CD14-positive monocyte (primary cell): ENCODE measurements around the gene COA5. TPM values are rescaled to one million over a fixed set of nuclear protein-coding genes. Genes with fewer than 3 reads are reported as not detected.

Experiments
- DNase-seq, 3 donors: peaks; one replicate each; pipeline ENCODE4 v3.0.0-alpha.2; 2011 to 2022
- H2AFZ ChIP-seq: 2 replicates; pipeline ENCODE4 v1.6.0; 2012; ENCODE audit warnings: mild to moderate bottlenecking, low read depth, low read length, inconsistent platforms; ENCODE audit not compliant: insufficient read depth, poor library complexity, severe bottlenecking
- H3K27ac ChIP-seq, 2 donors: 1 replicate in 1 of 2; 2 replicates in 1 of 2; pipeline ENCODE4 v1.5.1; 2012 to 2013; ENCODE audit warnings: low read length in 2 of 2, control low read depth in 1 of 2, inconsistent platforms in 1 of 2, low read depth in 1 of 2, mild to moderate bottlenecking in 1 of 2
- H3K27me3 ChIP-seq, 2 donors: one replicate each; pipeline versions ENCODE4 v1.6.0 to v1.6.1; 2011 to 2013; ENCODE audit warnings: low read length in 2 of 2; ENCODE audit not compliant: control insufficient read depth in 2 of 2, insufficient read depth in 2 of 2
- H3K36me3 ChIP-seq, 2 donors: replicated peaks in 1 of 2; 1 replicate in 1 of 2; 2 replicates in 1 of 2; pipeline versions ENCODE4 v1.5.1 to v1.6.1; 2012 to 2013; ENCODE audit warnings: low read length in 2 of 2, control low read depth in 1 of 2, inconsistent platforms in 1 of 2, mild to moderate bottlenecking in 1 of 2; ENCODE audit not compliant: insufficient read depth in 2 of 2, control insufficient read depth in 1 of 2
- H3K4me1 ChIP-seq, 2 donors: 1 replicate in 1 of 2; 2 replicates in 1 of 2; pipeline versions ENCODE4 v1.5.1 to v1.6.1; 2012 to 2013; ENCODE audit warnings: low read length in 2 of 2, control low read depth in 1 of 2, inconsistent platforms in 1 of 2, mild to moderate bottlenecking in 1 of 2, moderate library complexity in 1 of 2; ENCODE audit not compliant: insufficient read depth in 2 of 2, control insufficient read depth in 1 of 2
- H3K4me2 ChIP-seq: replicated peaks from 2 replicates; pipeline ENCODE3; 2012; ENCODE audit warnings: low read length, moderate library complexity, mild to moderate bottlenecking; ENCODE audit not compliant: poor library complexity, severe bottlenecking; ENCODE audit errors: extremely low read depth
- H3K4me3 ChIP-seq, 3 experiments: fragments of 200-600 bp in 1 of 3; sonication (generic) in 1 of 3; replicated peaks in 1 of 3; 1 replicate in 2 of 3; 2 replicates in 1 of 3; pipeline ENCODE4 v1.5.1; 2011 to 2013; ENCODE audit warnings: low read length in 3 of 3, mild to moderate bottlenecking in 3 of 3, control low read depth in 2 of 3, low read depth in 2 of 3, inconsistent platforms in 1 of 3, moderate library complexity in 1 of 3
- H3K79me2 ChIP-seq: 2 replicates; pipeline ENCODE4 v1.6.0; 2012; ENCODE audit warnings: mild to moderate bottlenecking, control low read depth, inconsistent platforms, low read length, moderate library complexity; ENCODE audit not compliant: insufficient read depth
- H3K9ac ChIP-seq: 2 replicates; pipeline ENCODE4 v1.6.0; 2017; ENCODE audit warnings: low read length, mild to moderate bottlenecking; ENCODE audit not compliant: insufficient read depth, poor library complexity, severe bottlenecking
- H3K9me3 ChIP-seq, 2 donors: replicated peaks in 1 of 2; 1 replicate in 1 of 2; 2 replicates in 1 of 2; pipeline versions ENCODE4 v1.5.1 to v1.6.1; 2012 to 2013; ENCODE audit warnings: low read length in 2 of 2, control low read depth in 1 of 2; ENCODE audit not compliant: control insufficient read depth in 1 of 2, insufficient read depth in 1 of 2
- H4K20me1 ChIP-seq: 2 replicates; pipeline ENCODE4 v1.6.0; 2012; ENCODE audit warnings: mild to moderate bottlenecking, low read length, control low read depth, moderate library complexity; ENCODE audit not compliant: insufficient read depth
- H3K27ac Mint-ChIP-seq, 7 donors: one replicate each; pipeline ENCODE4 v1.8.0; 2020; ENCODE audit warnings: mild to moderate bottlenecking in 7 of 7, mixed read lengths in 7 of 7, moderate library complexity in 6 of 7, inconsistent platforms in 2 of 7
- H3K27me3 Mint-ChIP-seq, 3 donors: one replicate each; pipeline ENCODE4 v1.8.0; 2021 to 2022; ENCODE audit warnings: low read depth in 3 of 3, mild to moderate bottlenecking in 3 of 3, mixed read lengths in 3 of 3, moderate library complexity in 3 of 3, inconsistent platforms in 1 of 3
- H3K36me3 Mint-ChIP-seq, 2 donors: one replicate each; pipeline ENCODE4 v1.8.0; 2020; ENCODE audit warnings: mixed read lengths in 2 of 2, inconsistent platforms in 1 of 2, mild to moderate bottlenecking in 1 of 2
- H3K4me1 Mint-ChIP-seq: one replicate; pipeline ENCODE4 v1.8.0; 2020; ENCODE audit warnings: mild to moderate bottlenecking, mixed read lengths
- H3K4me3 Mint-ChIP-seq, 2 donors: one replicate each; pipeline ENCODE4 v1.8.0; 2020; ENCODE audit warnings: mild to moderate bottlenecking in 2 of 2, mixed read lengths in 2 of 2, moderate library complexity in 1 of 2
- H3K9me3 Mint-ChIP-seq, 7 donors: one replicate each; pipeline ENCODE4 v1.8.0; 2020 to 2022; ENCODE audit warnings: mixed read lengths in 7 of 7, mild to moderate bottlenecking in 6 of 7, moderate library complexity in 6 of 7, inconsistent platforms in 2 of 7
- WGBS: methylation state at CpG from one replicate; pipeline ENCODE4 v1.1.5; 2013; ENCODE audit warnings: missing lambda C conversion rate; ENCODE audit not compliant: insufficient coverage; 5-methylcytosine and 5-hydroxymethylcytosine counted together
- intact Hi-C, 2 donors: fragments of 100-400 bp; cut with micrococcal nuclease; formaldehyde crosslinking; loops; one replicate each; pipeline versions ENCODE4 v1.15.0 to v1.15.1; 2023
- polyA plus RNA-seq, 3 donors: library from polyadenylated mRNA; depleted of rRNA in 1 of 3; unstranded in 2 of 3; stranded (reverse) in 1 of 3; fragments of 300-500 nt in 2 of 3; fragments of >200 nt in 1 of 3; fragmentation: Illumina TruSeq in 2 of 3; gene quantifications; 1 replicate in 2 of 3; 2 replicates in 1 of 3; pipeline ENCODE4 v1.2.3, GENCODE V29; 2012 to 2021
- TF ChIP-seq, protein P1 (sequence below): fragments of 200-600 bp; IDR thresholded peaks from one replicate; pipeline ENCODE4 v1.8.0; 2022; ENCODE audit warnings: antibody characterized with exemption, mild to moderate bottlenecking

COA5 gene
- polyA plus RNA-seq, 3 donors = 27.3 to 42.9 (median 39.0) TPM

DNA sequence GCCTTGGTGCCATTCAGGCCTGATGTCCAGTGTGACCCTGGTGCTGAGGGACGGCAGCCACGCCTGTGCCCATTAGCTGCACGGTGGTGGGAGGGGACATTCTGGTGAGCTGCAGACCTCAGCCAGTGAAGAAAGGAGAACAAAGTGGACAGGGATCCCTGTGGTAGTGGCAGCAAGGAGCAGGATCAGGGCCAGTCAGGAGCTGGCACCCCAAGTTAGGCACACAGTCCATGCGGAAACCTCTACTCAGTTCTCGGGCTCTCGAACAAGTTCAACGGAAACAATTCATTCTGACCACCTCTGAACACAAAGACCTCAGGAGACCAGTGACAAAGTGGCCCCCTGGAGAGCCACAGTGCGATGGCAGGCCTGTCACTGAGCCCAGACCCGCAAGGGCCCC lies 30.1 kb downstream of the COA5 start:
- no peak overlapping the region for H3K4me3 Mint-ChIP-seq
- H3K36me3 Mint-ChIP-seq = peaks cover 88 to 99% of the 10 kb centered on the region in 2 donors
- no peaks in the 10 kb centered on the region for H3K27me3 ChIP-seq
- H3K4me3 ChIP-seq = no peak overlapping the region
- H4K20me1 ChIP-seq = peaks cover 17% of the 10 kb centered on the region
- peaks cover 0 to 1% (median 1%) of the 10 kb centered on the region in 3 donors for H3K27me3 Mint-ChIP-seq
- H3K9me3 ChIP-seq = no peaks in the 10 kb centered on the region
- H2AFZ ChIP-seq = no peak overlapping the region
- H3K9me3 Mint-ChIP-seq = peaks cover 0 to 3% (median 0%) of the 10 kb centered on the region in 7 donors
- intact Hi-C loops = no loop called here
- H3K27ac ChIP-seq = no peak overlapping the region
- H3K36me3 ChIP-seq = peaks cover 96 to 100% of the 10 kb centered on the region in 2 donors
- H3K79me2 ChIP-seq = no peaks in the 10 kb centered on the region
- no peak for DNase-seq
- H3K4me2 ChIP-seq = no peak overlapping the region
- TF ChIP-seq, protein P1, sequence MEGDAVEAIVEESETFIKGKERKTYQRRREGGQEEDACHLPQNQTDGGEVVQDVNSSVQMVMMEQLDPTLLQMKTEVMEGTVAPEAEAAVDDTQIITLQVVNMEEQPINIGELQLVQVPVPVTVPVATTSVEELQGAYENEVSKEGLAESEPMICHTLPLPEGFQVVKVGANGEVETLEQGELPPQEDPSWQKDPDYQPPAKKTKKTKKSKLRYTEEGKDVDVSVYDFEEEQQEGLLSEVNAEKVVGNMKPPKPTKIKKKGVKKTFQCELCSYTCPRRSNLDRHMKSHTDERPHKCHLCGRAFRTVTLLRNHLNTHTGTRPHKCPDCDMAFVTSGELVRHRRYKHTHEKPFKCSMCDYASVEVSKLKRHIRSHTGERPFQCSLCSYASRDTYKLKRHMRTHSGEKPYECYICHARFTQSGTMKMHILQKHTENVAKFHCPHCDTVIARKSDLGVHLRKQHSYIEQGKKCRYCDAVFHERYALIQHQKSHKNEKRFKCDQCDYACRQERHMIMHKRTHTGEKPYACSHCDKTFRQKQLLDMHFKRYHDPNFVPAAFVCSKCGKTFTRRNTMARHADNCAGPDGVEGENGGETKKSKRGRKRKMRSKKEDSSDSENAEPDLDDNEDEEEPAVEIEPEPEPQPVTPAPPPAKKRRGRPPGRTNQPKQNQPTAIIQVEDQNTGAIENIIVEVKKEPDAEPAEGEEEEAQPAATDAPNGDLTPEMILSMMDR = no peak
- 98% methylated on average over 9 of the region's 9 CpGs for WGBS
- H3K9ac ChIP-seq = no peak overlapping the region
- H3K4me1 Mint-ChIP-seq = no peaks in the 10 kb centered on the region
- no peak overlapping the region for H3K27ac Mint-ChIP-seq
- no peaks in the 10 kb centered on the region for H3K4me1 ChIP-seq

DNA sequence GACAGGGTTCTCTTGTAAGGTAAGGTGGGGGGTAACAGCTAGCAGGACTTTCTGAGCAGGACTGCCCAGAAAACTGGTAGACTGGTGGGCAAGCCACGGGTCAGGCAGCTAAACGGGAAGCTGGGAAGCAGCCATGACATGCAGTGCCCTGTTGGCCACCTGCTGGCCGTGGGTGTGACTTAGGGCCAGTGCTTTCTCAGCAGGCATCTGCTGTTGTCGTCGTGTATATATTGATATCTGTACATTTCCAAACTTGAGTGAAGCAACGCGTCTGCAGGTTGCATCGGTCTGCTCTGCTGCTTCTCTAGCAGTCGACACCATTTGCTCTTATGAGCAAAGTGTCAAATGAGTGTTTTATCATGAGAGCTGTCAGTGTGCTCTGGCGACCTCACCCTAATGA lies 31.0 kb downstream of the COA5 start:
- Histone ChIP-seq H3K9ac (no peak overlapping the region), H3K27ac (no peak overlapping the region), H3K4me2 (no peak overlapping the region), H3K4me1 (no peaks in the 10 kb centered on the region), H3K36me3 (peaks cover 97 to 100% of the 10 kb centered on the region in 2 donors), H4K20me1 (peaks cover 17% of the 10 kb centered on the region), H3K9me3 (no peaks in the 10 kb centered on the region), H3K79me2 (no peaks in the 10 kb centered on the region), H2AFZ (no peak overlapping the region), H3K27me3 (no peaks in the 10 kb centered on the region), H3K4me3 (no peak overlapping the region)
- DNase-seq = no peak
- TF ChIP-seq, protein P1 = no peak
- no peak overlapping the region for H3K4me3 Mint-ChIP-seq
- intact Hi-C loops = no loop called here
- H3K9me3 Mint-ChIP-seq = peaks cover 0 to 3% (median 0%) of the 10 kb centered on the region in 7 donors
- WGBS = 91% methylated on average over 9 of the region's 10 CpGs
- H3K27ac Mint-ChIP-seq = peak overlapping the region in 1 of 7 donors; percentile 7
- peaks cover 0 to 1% (median 1%) of the 10 kb centered on the region in 3 donors for H3K27me3 Mint-ChIP-seq
- peaks cover 90 to 99% of the 10 kb centered on the region in 2 donors for H3K36me3 Mint-ChIP-seq
- H3K4me1 Mint-ChIP-seq = no peaks in the 10 kb centered on the region
